B cell (primary cell): ENCODE measurements around the gene SLC35E3. TPM values are rescaled to one million over a fixed set of nuclear protein-coding genes. Genes with fewer than 3 reads are reported as not detected.

Source experiments
- ATAC-seq: fragments of 200-7000 bp; cut with Tn5 transposase; one replicate; pipeline ENCODE4 v1.10.0; 2021; ENCODE audit warnings: low read depth, mild to moderate bottlenecking, moderate number of reproducible peaks, moderate library complexity
- CTCF ChIA-PET: fragments of 350-600 bp; sonication (Branson Sonifier 250); formaldehyde crosslinking; loops from one replicate; lab custom pipeline; 2021; ENCODE audit warnings: antibody characterized with exemption, inconsistent platforms; lab: Charles Lee
- POLR2A ChIA-PET: fragments of 350-600 bp; sonication (Branson Sonifier 250); formaldehyde crosslinking; loops from one replicate; lab custom pipeline; 2021; ENCODE audit warnings: antibody characterized with exemption; lab: Charles Lee
- DNase-seq: peaks from one replicate; pipeline ENCODE4 v3.0.0; 2013
- H2AFZ ChIP-seq: 2 replicates; pipeline ENCODE4 v1.6.1; 2012; ENCODE audit warnings: mild to moderate bottlenecking, low read depth, low read length; ENCODE audit not compliant: insufficient read depth, poor library complexity, severe bottlenecking
- H3K27ac ChIP-seq, 2 donors: 1 replicate in 1 of 2; 2 replicates in 1 of 2; pipeline ENCODE4 v1.5.1; 2012 to 2013; ENCODE audit warnings: low read length in 2 of 2, mild to moderate bottlenecking in 2 of 2, moderate library complexity in 1 of 2
- H3K27me3 ChIP-seq, 4 experiments: fragments of 200-600 bp in 1 of 4; sonication (generic) in 1 of 4; replicated peaks in 1 of 4; 1 replicate in 2 of 4; 2 replicates in 2 of 4; pipeline versions ENCODE4 v1.6.1 to v1.7.0; 2013 to 2016; ENCODE audit warnings: low read length in 3 of 4, mild to moderate bottlenecking in 2 of 4, mixed read lengths in 1 of 4, moderate library complexity in 1 of 4; ENCODE audit not compliant: insufficient read depth in 4 of 4, control insufficient read depth in 3 of 4; ENCODE audit errors: control extremely low read depth in 1 of 4
- H3K36me3 ChIP-seq, 2 experiments: replicated peaks in 1 of 2; 1 replicate in 1 of 2; 2 replicates in 1 of 2; pipeline versions ENCODE4 v1.6.1 to v1.7.1; 2013; ENCODE audit warnings: low read length in 1 of 2; ENCODE audit not compliant: insufficient read depth in 2 of 2, control insufficient read depth in 1 of 2; ENCODE audit errors: control extremely low read depth in 1 of 2, extremely low read depth in 1 of 2
- H3K4me1 ChIP-seq, 2 donors: fragments of 200-600 bp in 1 of 2; sonication (generic) in 1 of 2; 1 replicate in 1 of 2; 2 replicates in 1 of 2; pipeline versions ENCODE4 v1.5.1 to v1.6.1; 2013 to 2017; ENCODE audit warnings: low read length in 2 of 2; ENCODE audit not compliant: control insufficient read depth in 2 of 2, insufficient read depth in 2 of 2
- H3K4me2 ChIP-seq: replicated peaks from 2 replicates; pipeline ENCODE3; 2012; ENCODE audit warnings: mild to moderate bottlenecking, low read depth, low read length; ENCODE audit not compliant: poor library complexity, severe bottlenecking
- H3K4me3 ChIP-seq, 5 experiments: fragments of 200-600 bp in 1 of 5; sonication (generic) in 1 of 5; 1 replicate in 3 of 5; 2 replicates in 2 of 5; pipeline versions ENCODE4 v1.5.1 to v1.7.0; 2011 to 2016; ENCODE audit warnings: low read length in 4 of 5, mild to moderate bottlenecking in 4 of 5, low read depth in 2 of 5, control low read depth in 1 of 5, moderate library complexity in 1 of 5; ENCODE audit not compliant: insufficient read depth in 1 of 5; ENCODE audit errors: control extremely low read depth in 1 of 5, extremely low read depth in 1 of 5
- H3K79me2 ChIP-seq: fragments of 200-600 bp; sonication (generic); one replicate; pipeline ENCODE4 v1.6.0; 2016; ENCODE audit warnings: low read length; ENCODE audit not compliant: control insufficient read depth, insufficient read depth
- H3K9ac ChIP-seq: fragments of 200-600 bp; sonication (generic); 2 replicates; pipeline ENCODE4 v1.6.1; 2017; ENCODE audit warnings: mild to moderate bottlenecking, low read length, moderate library complexity
- H3K9me3 ChIP-seq, 3 donors: one replicate each; pipeline versions ENCODE4 v1.6.1 to v1.7.1; 2013; ENCODE audit warnings: low read length in 2 of 3; ENCODE audit not compliant: control insufficient read depth in 2 of 3, insufficient read depth in 1 of 3; ENCODE audit errors: control extremely low read depth in 1 of 3
- H4K20me1 ChIP-seq: 2 replicates; pipeline ENCODE4 v1.6.0; 2012; ENCODE audit warnings: mild to moderate bottlenecking, low read length; ENCODE audit not compliant: insufficient read depth, control insufficient read depth, poor library complexity, severe bottlenecking
- H3K27ac Mint-ChIP-seq: one replicate; pipeline ENCODE4 v1.8.0; 2021; ENCODE audit warnings: mixed read lengths
- H3K27me3 Mint-ChIP-seq: one replicate; pipeline ENCODE4 v1.8.0; 2021; ENCODE audit warnings: mixed read lengths
- H3K4me1 Mint-ChIP-seq: one replicate; pipeline ENCODE4 v1.8.0; 2021; ENCODE audit warnings: mixed read lengths
- H3K4me3 Mint-ChIP-seq: one replicate; pipeline ENCODE4 v1.8.0; 2021; ENCODE audit warnings: mixed read lengths
- H3K9me3 Mint-ChIP-seq: one replicate; pipeline ENCODE4 v1.8.0; 2022; ENCODE audit warnings: mixed read lengths; ENCODE audit not compliant: insufficient read depth
- EZH2 ChIP-seq: IDR thresholded peaks from 2 replicates; pipeline ENCODE4 v1.6.1; 2012; ENCODE audit warnings: borderline replicate concordance, low read depth, mild to moderate bottlenecking, moderate library complexity, low read length; ENCODE audit not compliant: insufficient read depth, poor library complexity, severe bottlenecking
- WGBS: methylation state at CpG from one replicate; pipeline ENCODE4 v1.1.5; 2013; ENCODE audit warnings: missing lambda C conversion rate; ENCODE audit not compliant: insufficient coverage; 5-methylcytosine and 5-hydroxymethylcytosine counted together
- intact Hi-C: fragments of 100-400 bp; cut with micrococcal nuclease; formaldehyde crosslinking; loops from one replicate; pipeline ENCODE4 v1.10.0; 2022
- polyA plus RNA-seq: library from polyadenylated mRNA; depleted of rRNA; stranded (reverse); fragments of >200 nt; gene quantifications from 2 replicates; pipeline ENCODE4 v1.2.3, GENCODE V29; 2012
- total RNA-seq, 2 donors: library from RNA; stranded (reverse); fragments of 120-200 nt in 1 of 2; gene quantifications; 1 replicate in 1 of 2; 2 replicates in 1 of 2; pipeline versions ENCODE4 v1.2.3 to v1.2.4, GENCODE V29; 2013 to 2022
- TF ChIP-seq, protein P1 (sequence below): fragments of 200-600 bp; IDR thresholded peaks from one replicate; pipeline ENCODE4 v1.8.0; 2022; ENCODE audit warnings: antibody characterized with exemption, mild to moderate bottlenecking

Gene SLC35E3
- total and polyA plus RNA-seq, 2 donors (not counting 1 experiment from before 2014, with no cell fraction given) = 7.0 to 15.1 TPM

DNA sequence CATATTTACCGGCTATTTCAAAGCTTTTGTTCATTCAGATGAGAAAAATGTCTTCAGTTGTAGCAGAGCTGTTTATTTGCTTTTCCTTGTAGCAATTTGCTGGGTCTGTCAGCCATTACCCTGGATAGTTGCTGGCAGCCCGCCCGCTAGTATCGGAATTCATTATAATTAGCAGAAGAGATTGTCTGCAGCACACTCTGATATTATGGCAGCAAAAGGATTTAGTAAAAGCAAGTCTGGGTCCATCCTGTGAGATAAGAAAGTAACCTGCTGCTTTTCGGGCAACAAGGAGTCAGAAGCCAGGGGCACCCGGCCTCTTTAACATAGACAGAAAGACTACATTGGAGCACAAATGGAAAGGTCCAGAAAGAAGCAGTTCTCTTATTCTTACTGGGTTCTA is 6.1 kb upstream of the SLC35E3 start:
- H3K4me1 ChIP-seq = peaks cover 3 to 8% of the 10 kb centered on the region in 2 donors
- TF ChIP-seq, protein P1, sequence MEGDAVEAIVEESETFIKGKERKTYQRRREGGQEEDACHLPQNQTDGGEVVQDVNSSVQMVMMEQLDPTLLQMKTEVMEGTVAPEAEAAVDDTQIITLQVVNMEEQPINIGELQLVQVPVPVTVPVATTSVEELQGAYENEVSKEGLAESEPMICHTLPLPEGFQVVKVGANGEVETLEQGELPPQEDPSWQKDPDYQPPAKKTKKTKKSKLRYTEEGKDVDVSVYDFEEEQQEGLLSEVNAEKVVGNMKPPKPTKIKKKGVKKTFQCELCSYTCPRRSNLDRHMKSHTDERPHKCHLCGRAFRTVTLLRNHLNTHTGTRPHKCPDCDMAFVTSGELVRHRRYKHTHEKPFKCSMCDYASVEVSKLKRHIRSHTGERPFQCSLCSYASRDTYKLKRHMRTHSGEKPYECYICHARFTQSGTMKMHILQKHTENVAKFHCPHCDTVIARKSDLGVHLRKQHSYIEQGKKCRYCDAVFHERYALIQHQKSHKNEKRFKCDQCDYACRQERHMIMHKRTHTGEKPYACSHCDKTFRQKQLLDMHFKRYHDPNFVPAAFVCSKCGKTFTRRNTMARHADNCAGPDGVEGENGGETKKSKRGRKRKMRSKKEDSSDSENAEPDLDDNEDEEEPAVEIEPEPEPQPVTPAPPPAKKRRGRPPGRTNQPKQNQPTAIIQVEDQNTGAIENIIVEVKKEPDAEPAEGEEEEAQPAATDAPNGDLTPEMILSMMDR = no peak
- TF ChIP-seq EZH2 = no peak
- no peaks in the 10 kb centered on the region for H3K9me3 ChIP-seq
- POLR2A ChIA-PET = interaction anchor here (0.7 kb wide), 1 partner anchor 162 kb away, joined by 3 read pairs; no protein-coding TSS in a partner anchor
- H3K4me1 Mint-ChIP-seq = peaks cover 14% of the 10 kb centered on the region
- no peak overlapping the region for H2AFZ ChIP-seq
- H4K20me1 ChIP-seq = no peaks in the 10 kb centered on the region
- DNase-seq (no peak), ATAC-seq (no peak)
- no peak overlapping the region for H3K9ac ChIP-seq
- H3K27ac Mint-ChIP-seq = no peak overlapping the region
- H3K79me2 ChIP-seq = no peaks in the 10 kb centered on the region
- no peak overlapping the region for H3K4me3 Mint-ChIP-seq
- H3K27me3 Mint-ChIP-seq = no peaks in the 10 kb centered on the region
- 96% methylated on average over 4 of the region's 6 CpGs for WGBS
- no peak overlapping the region for H3K27ac ChIP-seq
- intact Hi-C loops = no loop called here
- H3K4me3 ChIP-seq = no peak overlapping the region
- no peaks in the 10 kb centered on the region for H3K9me3 Mint-ChIP-seq
- no peak overlapping the region for H3K4me2 ChIP-seq
- H3K27me3 ChIP-seq = no peaks in the 10 kb centered on the region
- CTCF ChIA-PET = interaction anchor here (0.5 kb wide), 1 partner anchor 1710 kb away, joined by 3 read pairs; no protein-coding TSS in a partner anchor
- H3K36me3 ChIP-seq = peaks cover 4 to 24% of the 10 kb centered on the region in 2 experiments

DNA sequence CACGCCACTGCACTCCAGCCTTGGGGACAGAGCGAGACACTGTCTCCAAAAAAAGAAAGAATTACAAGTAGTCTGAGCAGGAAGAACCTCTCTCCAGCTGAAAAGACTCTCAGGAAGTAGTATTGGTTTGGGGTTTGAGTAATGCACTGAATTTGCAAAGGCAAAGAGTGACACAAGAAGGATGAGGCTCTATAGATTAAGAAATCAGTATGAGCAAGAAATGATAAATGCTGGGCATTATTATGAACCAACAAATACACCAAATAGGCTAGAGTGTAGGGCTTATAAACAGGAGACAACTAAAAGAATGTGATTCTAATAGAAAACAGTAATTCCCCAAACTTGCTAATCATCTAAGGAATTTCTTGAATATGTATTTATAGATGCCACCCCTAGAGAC is 2.6 kb upstream of the SLC35E3 start:
- no peaks in the 10 kb centered on the region for H4K20me1 ChIP-seq
- CTCF ChIA-PET = no interaction called here
- H3K9me3 Mint-ChIP-seq = no peaks in the 10 kb centered on the region
- TF ChIP-seq EZH2 = no peak
- TF ChIP-seq, protein P1 = no peak
- H3K27me3 Mint-ChIP-seq = no peaks in the 10 kb centered on the region
- WGBS = no CpG with 5 or more reads among the region's 2 CpGs
- H3K27me3 ChIP-seq = no peaks in the 10 kb centered on the region
- no peak overlapping the region for H2AFZ ChIP-seq
- peaks cover 0 to 13% of the 10 kb centered on the region in 2 experiments for H3K36me3 ChIP-seq
- H3K79me2 ChIP-seq = peaks cover 21% of the 10 kb centered on the region
- no peaks in the 10 kb centered on the region for H3K9me3 ChIP-seq
- peaks cover 21 to 26% of the 10 kb centered on the region in 2 donors for H3K4me1 ChIP-seq
- no peak for DNase-seq
- H3K9ac ChIP-seq = no peak overlapping the region
- H3K4me2 ChIP-seq = no peak overlapping the region
- H3K27ac ChIP-seq = no peak overlapping the region
- H3K4me1 Mint-ChIP-seq = peaks cover 38% of the 10 kb centered on the region
- POLR2A ChIA-PET = no interaction called here
- H3K27ac Mint-ChIP-seq = no peak overlapping the region
- intact Hi-C loops = no loop called here
- no peak overlapping the region for H3K4me3 Mint-ChIP-seq
- no peak overlapping the region for H3K4me3 ChIP-seq
- no peak for ATAC-seq
